ENCODE data around the gene EDIL3.

DNA sequence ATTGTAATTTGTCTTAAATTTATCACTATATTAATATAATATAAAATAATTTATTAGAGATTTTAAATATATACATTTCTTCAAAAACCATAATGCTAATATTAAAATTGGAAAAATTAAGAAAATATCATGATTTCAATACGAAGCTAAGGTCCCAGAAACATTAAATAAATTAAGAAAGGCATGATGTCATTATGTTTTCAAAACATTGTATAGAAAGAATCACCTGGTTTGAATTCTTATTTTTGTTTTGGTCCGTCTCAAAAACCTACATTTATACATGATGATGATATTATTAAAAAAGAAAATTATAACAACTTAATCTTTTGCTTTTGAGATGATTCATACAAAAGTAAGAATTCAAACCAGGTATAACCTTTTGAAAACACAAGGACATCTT is 8.2 kb upstream of the EDIL3 start:
- TF ChIP-seq POLR2A (IDR thresholded peaks at IDR 0.05): no peak
- TF ChIP-seq, protein P1, sequence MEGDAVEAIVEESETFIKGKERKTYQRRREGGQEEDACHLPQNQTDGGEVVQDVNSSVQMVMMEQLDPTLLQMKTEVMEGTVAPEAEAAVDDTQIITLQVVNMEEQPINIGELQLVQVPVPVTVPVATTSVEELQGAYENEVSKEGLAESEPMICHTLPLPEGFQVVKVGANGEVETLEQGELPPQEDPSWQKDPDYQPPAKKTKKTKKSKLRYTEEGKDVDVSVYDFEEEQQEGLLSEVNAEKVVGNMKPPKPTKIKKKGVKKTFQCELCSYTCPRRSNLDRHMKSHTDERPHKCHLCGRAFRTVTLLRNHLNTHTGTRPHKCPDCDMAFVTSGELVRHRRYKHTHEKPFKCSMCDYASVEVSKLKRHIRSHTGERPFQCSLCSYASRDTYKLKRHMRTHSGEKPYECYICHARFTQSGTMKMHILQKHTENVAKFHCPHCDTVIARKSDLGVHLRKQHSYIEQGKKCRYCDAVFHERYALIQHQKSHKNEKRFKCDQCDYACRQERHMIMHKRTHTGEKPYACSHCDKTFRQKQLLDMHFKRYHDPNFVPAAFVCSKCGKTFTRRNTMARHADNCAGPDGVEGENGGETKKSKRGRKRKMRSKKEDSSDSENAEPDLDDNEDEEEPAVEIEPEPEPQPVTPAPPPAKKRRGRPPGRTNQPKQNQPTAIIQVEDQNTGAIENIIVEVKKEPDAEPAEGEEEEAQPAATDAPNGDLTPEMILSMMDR (IDR thresholded peaks at IDR 0.05 in 4 of 5, conservative IDR thresholded peaks at IDR 0.05 in 1 of 5): no peak
